T-helper 17 cell (primary cell): ENCODE results near the gene FBXO11. TPM values are rescaled to one million over a fixed set of nuclear protein-coding genes. Genes with fewer than 3 reads are reported as not detected.

Source experiments
- ATAC-seq: fragments of 150-1000 bp; cut with Tn5 transposase; 2 replicates; pipeline ENCODE4 v1.10.0; 2021; ENCODE audit warnings: mild to moderate bottlenecking, moderate library complexity
- DNase-seq, 3 donors: peaks; one replicate each; pipeline versions ENCODE4 v3.0.0 to v3.0.0-alpha.2; 2020 to 2021
- H3K9me3 ChIP-seq: one replicate; pipeline ENCODE4 v1.7.0; 2013; ENCODE audit warnings: low read length, mild to moderate bottlenecking; ENCODE audit not compliant: control insufficient read depth, poor library complexity, severe bottlenecking
- H3K27ac Mint-ChIP-seq: one replicate; pipeline ENCODE4 v1.8.0; 2022; ENCODE audit warnings: mild to moderate bottlenecking, moderate library complexity, mixed read lengths
- H3K27me3 Mint-ChIP-seq: one replicate; pipeline ENCODE4 v1.8.0; 2022; ENCODE audit warnings: mixed read lengths
- H3K36me3 Mint-ChIP-seq: one replicate; pipeline ENCODE4 v1.8.0; 2022; ENCODE audit warnings: low read depth, mixed read lengths
- H3K4me1 Mint-ChIP-seq: one replicate; pipeline ENCODE4 v1.8.0; 2022; ENCODE audit warnings: mild to moderate bottlenecking, mixed read lengths
- H3K4me3 Mint-ChIP-seq: one replicate; pipeline ENCODE4 v1.8.0; 2022; ENCODE audit warnings: mild to moderate bottlenecking, moderate library complexity, mixed read lengths
- total RNA-seq, 4 donors: library from RNA in 2 of 4; stranded (reverse) in 2 of 4; gene quantifications; one replicate each; pipeline ENCODE4 v1.2.3 and lab custom pipeline; 2022 to 2026

The FBXO11 gene
- total RNA-seq, 2 donors from 2014 or later = 95.7 to 106 TPM

DNA sequence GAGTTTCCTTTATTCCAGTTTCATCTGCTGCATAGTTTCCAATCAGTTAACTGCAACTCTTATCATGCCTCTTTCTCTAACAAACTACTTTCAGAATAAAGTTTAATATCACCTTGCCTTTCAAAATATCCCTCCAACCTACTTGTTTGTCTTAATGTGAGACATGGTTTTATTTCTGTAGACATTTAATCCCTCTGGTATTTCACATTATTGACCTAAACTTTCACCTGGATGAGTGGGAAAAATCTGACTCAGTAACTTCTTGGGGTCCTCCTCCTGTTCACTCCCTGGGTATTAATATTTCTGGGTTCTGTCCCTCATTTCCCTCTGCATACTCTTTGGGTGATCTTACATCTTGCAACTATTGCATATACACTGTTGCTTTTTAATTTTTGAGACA is 95.4 kb downstream of the FBXO11 start:
- Mint-ChIP-seq H3K27me3 (no peaks in the 10 kb centered on the region), H3K4me3 (peak overlapping the region; percentile 61), H3K27ac (peak overlapping the region; percentile 89), H3K36me3 (peaks cover 15% of the 10 kb centered on the region), H3K4me1 (peaks cover 24% of the 10 kb centered on the region)
- no peaks in the 10 kb centered on the region for H3K9me3 ChIP-seq
- DNase-seq (no peak), ATAC-seq (no peak)

DNA sequence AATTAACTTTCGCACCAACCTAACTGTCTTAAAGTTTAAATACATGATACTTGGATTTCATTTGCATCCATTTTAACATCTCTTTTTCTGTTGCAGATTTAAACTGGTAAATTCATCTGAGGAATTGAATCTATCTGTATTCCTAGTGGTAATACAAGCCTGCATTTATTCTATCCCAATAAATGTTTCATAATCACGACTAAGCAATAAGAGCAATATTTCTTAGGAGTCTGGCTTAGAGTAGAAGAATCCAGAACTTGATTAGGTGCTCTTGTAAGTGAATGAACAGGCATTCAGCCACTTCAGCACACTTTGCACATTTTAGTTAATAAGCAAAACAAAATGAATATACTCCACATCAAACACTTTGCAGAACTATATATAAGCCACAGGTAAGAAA is 96.4 kb downstream of the FBXO11 start:
- Mint-ChIP-seq H3K36me3 (peaks cover 14% of the 10 kb centered on the region), H3K4me1 (peaks cover 23% of the 10 kb centered on the region), H3K4me3 (no peak overlapping the region), H3K27me3 (no peaks in the 10 kb centered on the region), H3K27ac (no peak overlapping the region)
- no peaks in the 10 kb centered on the region for H3K9me3 ChIP-seq
- ATAC-seq (no peak), DNase-seq (no peak)

DNA sequence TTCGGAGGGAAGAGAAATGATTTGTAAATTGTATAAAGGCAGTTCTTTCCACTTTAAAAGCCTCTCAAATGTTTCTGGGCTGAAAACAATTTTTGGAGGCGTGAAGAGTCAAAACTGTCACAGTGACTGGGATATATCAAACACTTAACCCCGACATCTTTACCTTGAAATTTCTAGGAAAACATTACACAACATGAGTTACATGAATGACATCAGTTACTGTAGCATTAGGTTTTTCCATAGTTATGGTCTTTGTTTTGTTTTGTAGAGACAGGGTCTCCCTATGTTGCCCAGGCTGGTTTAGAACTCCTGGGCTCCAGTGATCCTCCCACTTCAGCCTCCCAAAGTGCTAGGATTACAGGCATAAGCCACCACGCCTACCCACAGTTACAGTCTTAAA is 97.7 kb downstream of the FBXO11 start:
- Mint-ChIP-seq H3K27ac (peak overlapping the region; percentile 37), H3K4me1 (peaks cover 19% of the 10 kb centered on the region), H3K36me3 (peaks cover 11% of the 10 kb centered on the region), H3K27me3 (no peaks in the 10 kb centered on the region), H3K4me3 (no peak overlapping the region)
- ATAC-seq (no peak), DNase-seq (no peak)
- no peaks in the 10 kb centered on the region for H3K9me3 ChIP-seq

DNA sequence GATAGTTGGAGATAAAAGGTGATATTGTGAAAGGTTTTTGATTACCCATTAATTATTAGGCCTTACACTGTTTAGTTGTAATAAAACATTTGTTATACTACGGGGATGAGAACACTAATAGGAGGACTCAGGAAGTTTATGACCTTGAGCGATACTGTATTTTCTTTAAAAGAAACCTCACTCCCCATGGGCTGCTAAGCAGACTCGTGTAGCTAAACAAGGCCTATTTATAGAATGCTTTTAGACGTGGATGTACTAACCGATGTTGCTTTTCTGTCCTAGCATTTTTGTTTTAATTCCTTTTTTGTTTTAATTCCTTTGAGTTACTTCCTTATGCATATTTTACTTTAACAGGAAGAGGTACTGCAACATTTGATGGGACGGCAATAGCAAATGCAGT is 100.4 kb downstream of the FBXO11 start:
- ATAC-seq (no peak), DNase-seq (no peak)
- H3K9me3 ChIP-seq = no peaks in the 10 kb centered on the region
- no peaks in the 10 kb centered on the region for H3K27me3 Mint-ChIP-seq
- no peak overlapping the region for H3K4me3 Mint-ChIP-seq
- H3K36me3 Mint-ChIP-seq = peaks cover 9% of the 10 kb centered on the region
- no peak overlapping the region for H3K27ac Mint-ChIP-seq
- peaks cover 7% of the 10 kb centered on the region for H3K4me1 Mint-ChIP-seq

DNA sequence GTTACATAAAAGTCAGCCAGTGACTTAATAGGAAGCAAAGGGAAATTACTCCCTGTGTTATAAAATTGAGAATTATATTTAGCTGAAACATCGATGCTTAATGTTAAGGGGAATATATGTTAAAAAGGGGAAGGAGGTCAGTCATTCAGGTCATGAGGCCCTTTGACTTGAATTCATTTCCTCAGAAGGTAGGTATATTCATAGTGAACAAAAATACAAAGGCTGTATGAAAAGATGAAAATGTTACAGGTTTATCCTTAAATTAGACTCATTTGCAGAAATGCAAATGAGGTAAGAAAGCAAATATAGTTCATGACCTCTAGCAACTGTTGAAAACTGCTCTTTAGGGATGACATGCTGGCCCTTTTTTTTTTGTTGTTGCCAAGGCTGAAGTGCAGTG is 102.5 kb downstream of the FBXO11 start:
- no peak overlapping the region for H3K4me3 Mint-ChIP-seq
- peaks cover 4% of the 10 kb centered on the region for H3K4me1 Mint-ChIP-seq
- H3K9me3 ChIP-seq = no peaks in the 10 kb centered on the region
- peak overlapping the region; percentile 9 for H3K27ac Mint-ChIP-seq
- H3K27me3 Mint-ChIP-seq = no peaks in the 10 kb centered on the region
- no peak for ATAC-seq
- DNase-seq = no peak
- H3K36me3 Mint-ChIP-seq = peaks cover 18% of the 10 kb centered on the region

DNA sequence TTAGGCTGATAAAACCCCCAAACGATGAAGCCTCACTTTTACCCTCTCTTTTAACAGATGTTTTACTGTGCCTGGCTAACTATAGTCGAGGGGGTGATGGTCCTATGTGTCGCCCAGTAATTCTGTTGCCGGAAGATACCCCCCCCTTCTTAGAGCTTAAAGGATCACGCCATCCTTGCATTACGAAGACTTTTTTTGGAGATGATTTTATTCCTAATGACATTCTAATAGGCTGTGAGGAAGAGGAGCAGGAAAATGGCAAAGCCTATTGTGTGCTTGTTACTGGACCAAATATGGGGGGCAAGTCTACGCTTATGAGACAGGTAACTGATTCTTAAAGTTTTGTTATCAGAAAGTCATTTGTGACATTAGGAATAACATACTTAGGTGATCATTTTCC is 102.9 kb downstream of the FBXO11 start:
- no peak overlapping the region for H3K27ac Mint-ChIP-seq
- H3K4me1 Mint-ChIP-seq = peaks cover 4% of the 10 kb centered on the region
- H3K36me3 Mint-ChIP-seq = peaks cover 20% of the 10 kb centered on the region

DNA sequence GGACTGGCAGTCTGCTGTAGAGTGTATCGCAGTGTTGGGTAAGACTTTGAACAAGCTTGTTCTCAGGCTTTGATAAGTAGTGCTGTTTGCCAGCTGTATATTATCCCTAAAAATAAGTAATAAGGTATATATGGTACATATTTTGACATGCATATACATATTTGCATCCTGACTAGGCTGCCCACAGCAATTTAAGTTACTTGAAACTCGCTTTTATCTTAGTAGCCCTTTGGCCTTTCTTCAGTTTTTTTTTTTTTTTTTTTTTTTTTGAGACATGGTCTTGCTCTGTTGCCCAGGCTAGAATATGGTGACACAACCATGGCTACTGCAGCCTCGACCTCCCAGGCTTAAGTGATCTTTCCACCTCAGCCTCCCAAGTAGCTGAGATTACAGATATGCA is 105.2 kb downstream of the FBXO11 start:
- H3K9me3 ChIP-seq = no peaks in the 10 kb centered on the region
- H3K4me3 Mint-ChIP-seq = no peak overlapping the region
- peaks cover 18% of the 10 kb centered on the region for H3K36me3 Mint-ChIP-seq
- H3K27me3 Mint-ChIP-seq = no peaks in the 10 kb centered on the region
- peak overlapping the region; percentile 14 for H3K27ac Mint-ChIP-seq
- DNase-seq (no peak), ATAC-seq (no peak)
- H3K4me1 Mint-ChIP-seq = peaks cover 4% of the 10 kb centered on the region

More for the DNA sequence above, 102.9 kb downstream of the FBXO11 start:
- ATAC-seq (no peak), DNase-seq (no peak)
- no peaks in the 10 kb centered on the region for H3K27me3 Mint-ChIP-seq
- H3K4me3 Mint-ChIP-seq = no peak overlapping the region
- H3K9me3 ChIP-seq = no peaks in the 10 kb centered on the region

DNA sequence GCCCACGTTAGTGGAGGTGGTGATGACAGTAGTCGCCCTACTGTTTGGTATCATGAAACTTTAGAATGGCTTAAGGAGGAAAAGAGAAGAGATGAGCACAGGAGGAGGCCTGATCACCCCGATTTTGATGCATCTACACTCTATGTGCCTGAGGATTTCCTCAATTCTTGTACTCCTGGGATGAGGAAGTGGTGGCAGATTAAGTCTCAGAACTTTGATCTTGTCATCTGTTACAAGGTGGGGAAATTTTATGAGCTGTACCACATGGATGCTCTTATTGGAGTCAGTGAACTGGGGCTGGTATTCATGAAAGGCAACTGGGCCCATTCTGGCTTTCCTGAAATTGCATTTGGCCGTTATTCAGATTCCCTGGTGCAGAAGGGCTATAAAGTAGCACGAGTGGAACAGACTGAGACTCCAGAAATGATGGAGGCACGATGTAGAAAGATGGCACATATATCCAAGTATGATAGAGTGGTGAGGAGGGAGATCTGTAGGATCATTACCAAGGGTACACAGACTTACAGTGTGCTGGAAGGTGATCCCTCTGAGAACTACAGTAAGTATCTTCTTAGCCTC is 107.2 kb downstream of the FBXO11 start:
- Mint-ChIP-seq H3K36me3 (peaks cover 18% of the 10 kb centered on the region), H3K4me1 (peaks cover 6% of the 10 kb centered on the region), H3K4me3 (no peak overlapping the region), H3K27ac (no peak overlapping the region), H3K27me3 (no peaks in the 10 kb centered on the region)
- no peaks in the 10 kb centered on the region for H3K9me3 ChIP-seq
- no peak for ATAC-seq
- no peak for DNase-seq

DNA sequence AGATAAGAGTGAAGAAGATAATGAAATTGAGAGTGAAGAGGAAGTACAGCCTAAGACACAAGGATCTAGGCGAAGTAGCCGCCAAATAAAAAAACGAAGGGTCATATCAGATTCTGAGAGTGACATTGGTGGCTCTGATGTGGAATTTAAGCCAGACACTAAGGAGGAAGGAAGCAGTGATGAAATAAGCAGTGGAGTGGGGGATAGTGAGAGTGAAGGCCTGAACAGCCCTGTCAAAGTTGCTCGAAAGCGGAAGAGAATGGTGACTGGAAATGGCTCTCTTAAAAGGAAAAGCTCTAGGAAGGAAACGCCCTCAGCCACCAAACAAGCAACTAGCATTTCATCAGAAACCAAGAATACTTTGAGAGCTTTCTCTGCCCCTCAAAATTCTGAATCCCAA is 107.7 kb downstream of the FBXO11 start:
- H3K27ac Mint-ChIP-seq = no peak overlapping the region
- ATAC-seq (no peak), DNase-seq (no peak)
- H3K27me3 Mint-ChIP-seq = no peaks in the 10 kb centered on the region
- H3K4me1 Mint-ChIP-seq = peaks cover 6% of the 10 kb centered on the region
- H3K36me3 Mint-ChIP-seq = peaks cover 18% of the 10 kb centered on the region
- H3K9me3 ChIP-seq = no peaks in the 10 kb centered on the region
- H3K4me3 Mint-ChIP-seq = no peak overlapping the region

DNA sequence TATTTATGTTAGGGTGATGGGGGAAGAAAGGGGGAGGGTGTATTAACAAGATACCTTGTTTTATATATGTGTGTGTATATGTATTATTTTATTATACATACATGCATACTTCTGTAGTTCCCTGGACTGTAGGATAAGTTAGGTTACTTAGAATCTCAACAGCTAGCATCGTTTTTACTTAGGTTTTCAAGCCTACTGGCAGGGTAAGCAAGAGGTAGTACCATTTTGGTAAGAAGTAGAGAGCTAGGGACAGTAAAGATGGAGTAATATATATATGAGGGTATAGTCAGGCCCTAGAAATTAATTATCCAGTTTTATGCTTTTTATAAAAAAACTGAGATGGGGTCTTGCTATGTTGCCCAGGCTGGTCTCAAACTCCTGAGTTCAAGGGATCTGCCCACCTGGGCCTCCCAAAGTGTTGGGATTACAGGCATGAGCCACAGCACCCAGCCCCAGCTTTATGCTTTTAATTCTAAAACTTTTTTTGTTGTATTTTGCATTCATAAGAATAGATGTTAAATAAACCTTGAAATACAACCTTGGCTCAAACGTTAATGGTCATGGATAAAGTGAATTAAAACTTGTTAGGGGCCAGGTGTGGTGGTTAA is 110.1 kb downstream of the FBXO11 start:
- H3K9me3 ChIP-seq = no peaks in the 10 kb centered on the region
- H3K27me3 Mint-ChIP-seq = no peaks in the 10 kb centered on the region
- H3K4me1 Mint-ChIP-seq = peaks cover 8% of the 10 kb centered on the region
- DNase-seq = no peak
- no peak overlapping the region for H3K4me3 Mint-ChIP-seq
- no peak for ATAC-seq
- H3K36me3 Mint-ChIP-seq = peaks cover 15% of the 10 kb centered on the region
- no peak overlapping the region for H3K27ac Mint-ChIP-seq

DNA sequence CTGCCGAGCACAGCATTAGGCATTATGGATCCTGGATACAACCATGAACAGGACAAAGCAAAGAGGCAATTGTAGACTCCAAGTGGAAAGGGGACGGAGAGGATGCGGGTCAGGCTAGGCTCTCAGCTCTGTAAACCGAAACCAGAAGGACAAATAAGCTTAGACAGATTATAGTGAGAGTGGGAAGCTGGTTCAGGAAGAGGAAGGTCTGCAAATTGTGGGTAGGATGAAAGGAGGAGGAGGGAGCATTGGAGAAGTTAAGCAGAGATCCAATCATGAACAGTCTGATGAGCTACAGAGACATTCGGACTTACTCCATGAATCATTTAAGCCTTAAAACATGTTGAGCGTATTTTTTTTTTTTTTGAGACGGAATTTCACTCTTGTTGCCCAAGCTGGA is 120.3 kb downstream of the FBXO11 start:
- Mint-ChIP-seq H3K4me3 (peak overlapping the region; percentile 15), H3K27ac (no peak overlapping the region), H3K27me3 (no peaks in the 10 kb centered on the region), H3K4me1 (peaks cover 13% of the 10 kb centered on the region), H3K36me3 (peaks cover 4% of the 10 kb centered on the region)
- ATAC-seq (no peak), DNase-seq (no peak)
- H3K9me3 ChIP-seq = no peaks in the 10 kb centered on the region

DNA sequence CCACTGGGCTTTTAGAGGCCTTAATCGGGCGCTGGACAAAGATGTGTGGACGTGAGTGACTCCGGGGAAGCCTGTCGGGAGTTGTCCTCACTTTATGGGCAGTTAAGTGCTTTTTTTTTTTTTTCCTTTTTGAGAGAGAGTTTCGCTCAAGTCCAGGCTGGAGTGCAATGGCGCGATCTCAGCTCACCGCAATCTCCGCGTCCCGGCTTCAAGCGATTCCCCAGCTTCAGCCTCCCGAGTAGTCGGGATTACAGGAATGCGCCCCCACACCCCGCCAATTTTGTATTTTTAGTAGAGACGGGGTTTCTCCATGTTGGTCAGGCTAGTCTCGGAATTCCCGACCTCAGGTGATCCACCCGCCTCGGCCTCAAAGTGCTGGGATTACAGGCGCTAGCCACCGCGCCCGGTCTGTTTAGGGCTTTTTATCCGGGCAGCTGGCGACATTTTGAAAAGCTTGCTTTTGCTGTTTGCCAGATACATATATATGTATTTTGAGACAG is 121.9 kb downstream of the FBXO11 start:
- peak overlapping the region; percentile 72 for H3K27ac Mint-ChIP-seq
- peak overlapping the region; percentile 96 for H3K4me3 Mint-ChIP-seq
- ATAC-seq (no peak), DNase-seq (no peak)
- no peaks in the 10 kb centered on the region for H3K9me3 ChIP-seq
- H3K27me3 Mint-ChIP-seq = no peaks in the 10 kb centered on the region
- peaks cover 11% of the 10 kb centered on the region for H3K4me1 Mint-ChIP-seq
- peaks cover 2% of the 10 kb centered on the region for H3K36me3 Mint-ChIP-seq

DNA sequence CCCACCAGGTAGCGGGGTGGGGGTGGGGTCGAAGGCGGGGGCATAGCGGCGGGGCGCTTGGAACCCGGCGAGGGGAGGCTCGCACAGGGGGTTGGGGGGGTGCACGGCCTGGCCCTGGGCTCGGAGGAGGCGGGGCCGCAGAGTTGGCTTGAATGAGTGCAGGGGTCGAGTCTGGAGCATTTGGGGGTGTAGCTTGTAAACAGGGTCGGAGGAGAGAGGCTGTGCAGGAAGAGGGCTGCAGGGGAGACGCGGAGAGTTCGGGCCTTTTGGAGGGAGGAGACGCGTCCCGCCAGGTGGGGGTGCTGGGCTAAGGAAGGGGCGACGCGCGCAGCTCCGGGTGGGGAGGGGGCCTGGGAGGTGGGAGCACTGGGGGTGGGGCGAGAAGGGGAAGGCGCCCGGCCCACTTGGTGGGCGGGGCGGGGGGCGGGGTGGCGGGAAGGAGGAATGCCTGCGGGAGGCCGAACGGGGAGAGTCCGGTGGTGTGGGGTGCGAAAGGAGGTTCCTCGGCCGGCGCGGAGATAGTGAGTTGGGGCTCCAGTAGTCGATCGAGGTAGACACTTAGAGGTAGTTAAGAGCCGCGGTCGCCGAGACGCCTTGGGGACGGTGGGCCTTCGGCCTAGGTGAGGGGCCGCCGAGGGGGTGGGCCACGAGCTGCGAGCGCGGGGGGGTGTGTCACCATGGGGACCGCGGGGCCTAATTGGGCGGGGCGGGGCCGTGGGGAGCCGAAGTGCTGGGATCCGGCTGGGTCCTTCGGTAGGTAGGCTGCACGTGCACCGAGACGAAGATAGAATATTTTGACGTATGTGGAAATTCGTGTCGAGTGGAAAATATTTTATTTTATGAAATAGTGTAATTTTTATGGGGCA is 122.6 kb downstream of the FBXO11 start:
- H3K4me3 Mint-ChIP-seq = peak overlapping the region; percentile 96
- ATAC-seq (peak; percentile 40), DNase-seq (peak; percentile 39 to 74 (median 73))
- no peaks in the 10 kb centered on the region for H3K27me3 Mint-ChIP-seq
- peak overlapping the region; percentile 72 for H3K27ac Mint-ChIP-seq
- H3K36me3 Mint-ChIP-seq = peaks cover 2% of the 10 kb centered on the region
- no peaks in the 10 kb centered on the region for H3K9me3 ChIP-seq
- H3K4me1 Mint-ChIP-seq = peaks cover 11% of the 10 kb centered on the region
